ENCODE results near the gene RNF182.

GRCh38 chr6:13924949-13925881 lies at the start of gene RNF182:
- no peak for TF ChIP-seq POLR2AphosphoS5 (IDR thresholded peaks at IDR 0.05; ENCODE audit: low read depth, low read length)
- no peak for TF ChIP-seq TAF1 (IDR thresholded peaks at IDR 0.05; ENCODE audit: borderline replicate concordance, low read depth, low read length)
- no peak for TF ChIP-seq POLR2A (IDR thresholded peaks at IDR 0.05; ENCODE audit: low read depth, low read length)

Data from GM12892 (cell line).